ENCODE results near the gene SLX4. TPM values are rescaled to one million over a fixed set of nuclear protein-coding genes. Genes with fewer than 3 reads are reported as not detected.

SLX4 gene
- total and polyA plus RNA-seq, 4 donors = 0.50 to 5.0 (median 4.5) TPM

DNA sequence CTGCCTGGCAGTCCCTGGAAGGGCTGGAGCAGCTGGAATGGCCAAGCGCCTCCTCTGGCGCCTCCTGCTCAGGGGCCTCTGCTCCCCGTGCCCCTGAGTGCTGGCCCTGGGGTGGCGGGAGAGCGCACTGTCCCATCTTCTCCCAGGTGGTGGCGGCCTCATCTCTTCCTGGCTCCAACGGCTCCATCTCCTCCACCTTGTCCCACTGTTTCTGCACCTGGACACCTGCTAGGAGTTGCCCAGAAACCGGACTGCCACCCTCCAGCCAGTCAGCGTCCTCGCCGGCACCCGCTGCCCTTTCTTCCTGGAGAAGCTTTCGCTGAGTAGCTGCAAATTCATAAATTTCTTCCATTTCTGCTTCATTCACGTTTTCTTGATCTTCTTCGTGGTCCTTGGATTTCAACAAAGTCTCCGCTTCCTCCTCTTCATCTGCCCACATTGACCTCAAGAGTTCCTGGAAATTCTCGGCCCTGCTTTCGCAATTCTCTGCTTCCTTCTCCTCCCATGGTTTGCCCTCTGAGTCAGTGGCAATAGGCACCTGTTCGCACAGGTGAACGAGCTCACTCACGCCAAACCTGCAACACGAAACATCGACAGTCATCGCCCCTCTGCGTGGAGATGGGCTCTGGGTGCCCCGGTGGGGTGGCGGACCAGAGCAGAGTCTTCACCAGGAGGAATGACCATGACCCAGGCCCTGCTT is 20.5 kb downstream of the SLX4 start:
- DNase-seq = peak in 1 of 2 donors; percentile 43
- H3K4me3 ChIP-seq (ENCODE audit: low read length in 2 of 2) = no peak overlapping the region
- no peaks in the 10 kb centered on the region for H3K9me3 ChIP-seq (ENCODE audit: control insufficient read depth, low read length)
- no peak overlapping the region for H3K27ac ChIP-seq (ENCODE audit: low read depth in 1 of 2, low read length in 2 of 2)
- intact Hi-C loops (cut with DNase I) = no loop called here
- WGBS, 2 donors = 94 to 95% methylated on average over 27 of the region's 27 CpGs
- ATAC-seq (ENCODE audit: low FRiP score) = no peak
- peaks cover 0 to 2% of the 10 kb centered on the region in 2 donors for H3K36me3 ChIP-seq (ENCODE audit: control insufficient read depth in 1 of 2, insufficient read depth in 2 of 2, low read length in 1 of 2)
- no peaks in the 10 kb centered on the region for H3K4me1 ChIP-seq (ENCODE audit: control insufficient read depth in 1 of 2, insufficient read depth in 2 of 2, low read length in 2 of 2)
- no peaks in the 10 kb centered on the region for H3K27me3 ChIP-seq (ENCODE audit: control insufficient read depth in 1 of 2, insufficient read depth in 2 of 2, low read length in 1 of 2)

DNA sequence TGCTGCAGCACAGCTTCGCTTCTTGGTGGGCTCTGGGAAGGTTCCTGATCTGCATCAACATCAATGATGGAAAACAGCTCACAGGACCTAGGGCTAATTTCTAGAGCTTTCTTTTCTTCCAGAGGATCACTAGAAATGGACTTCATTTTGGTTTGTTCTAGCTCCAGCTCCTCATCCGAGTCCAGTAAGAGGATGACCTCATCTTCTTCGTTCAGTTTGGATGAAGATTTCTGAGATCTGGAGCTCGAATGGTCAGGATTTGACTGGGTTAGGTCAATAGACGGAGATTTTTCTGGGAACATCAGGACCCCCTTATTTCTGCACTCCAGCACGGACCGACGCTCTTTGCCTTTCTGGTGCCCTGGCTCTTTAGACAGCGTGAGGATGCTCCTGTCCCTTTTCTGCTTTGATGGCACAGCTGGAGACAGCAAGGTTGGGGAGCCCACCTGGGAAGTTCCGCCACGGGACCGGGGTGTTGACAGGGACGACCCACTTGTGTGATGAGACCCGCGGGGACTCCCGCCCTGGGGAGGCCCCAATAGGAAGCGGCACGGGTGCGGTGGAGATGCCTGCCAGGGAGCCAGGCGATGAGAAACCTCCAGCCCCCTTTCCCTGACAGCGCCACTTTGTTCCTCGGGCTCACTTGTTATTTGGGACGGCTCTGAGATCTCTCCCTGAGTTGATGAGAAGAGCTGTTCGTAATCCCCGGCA is 21.3 kb downstream of the SLX4 start:
- H3K36me3 ChIP-seq (ENCODE audit: control insufficient read depth in 1 of 2, insufficient read depth in 2 of 2, low read length in 1 of 2) = peaks cover 0 to 2% of the 10 kb centered on the region in 2 donors

DNA sequence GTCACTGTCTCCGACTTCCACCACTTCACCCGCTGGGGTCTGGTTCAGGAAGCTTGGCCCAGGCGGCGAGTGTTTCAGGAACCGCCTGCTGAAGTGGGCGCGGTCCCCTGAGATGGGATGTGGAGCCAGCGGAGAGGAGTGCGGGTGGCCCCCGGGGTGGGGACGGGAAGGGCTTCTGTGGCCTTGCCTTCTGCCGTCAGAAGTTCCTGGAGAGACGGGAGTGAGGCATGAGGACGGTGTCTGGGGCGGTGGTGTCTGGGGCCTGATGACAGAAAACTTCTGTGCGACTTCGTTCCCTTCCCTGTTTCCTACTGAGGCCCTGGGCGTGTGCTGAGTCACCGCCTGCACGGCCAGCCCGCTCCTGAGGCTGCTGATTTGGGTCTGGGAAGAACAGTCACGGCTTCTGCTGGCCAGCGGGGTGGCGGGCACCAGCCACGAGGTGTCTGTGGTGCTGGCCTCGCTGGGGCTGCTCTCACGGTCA is 21.9 kb downstream of the SLX4 start:
- H3K9me3 ChIP-seq (ENCODE audit: control insufficient read depth, low read length) = no peaks in the 10 kb centered on the region
- intact Hi-C loops (cut with DNase I) = no loop called here
- no peaks in the 10 kb centered on the region for H3K4me1 ChIP-seq (ENCODE audit: control insufficient read depth in 1 of 2, insufficient read depth in 2 of 2, low read length in 2 of 2)
- DNase-seq (peak in 1 of 2 donors; percentile 72), ATAC-seq (ENCODE audit: low FRiP score) (peak; percentile 5)
- no peaks in the 10 kb centered on the region for H3K27me3 ChIP-seq (ENCODE audit: control insufficient read depth in 1 of 2, insufficient read depth in 2 of 2, low read length in 1 of 2)
- H3K4me3 ChIP-seq (ENCODE audit: low read length in 2 of 2) = no peak overlapping the region
- WGBS, 2 donors = 92% methylated on average over 27 of the region's 27 CpGs
- H3K27ac ChIP-seq (ENCODE audit: low read depth in 1 of 2, low read length in 2 of 2) = no peak overlapping the region
- peaks cover 0 to 2% of the 10 kb centered on the region in 2 donors for H3K36me3 ChIP-seq (ENCODE audit: control insufficient read depth in 1 of 2, insufficient read depth in 2 of 2, low read length in 1 of 2)

More for the DNA sequence above, 21.3 kb downstream of the SLX4 start:
- Histone ChIP-seq H3K27ac (ENCODE audit: low read depth in 1 of 2, low read length in 2 of 2) (no peak overlapping the region), H3K27me3 (ENCODE audit: control insufficient read depth in 1 of 2, insufficient read depth in 2 of 2, low read length in 1 of 2) (no peaks in the 10 kb centered on the region), H3K4me1 (ENCODE audit: control insufficient read depth in 1 of 2, insufficient read depth in 2 of 2, low read length in 2 of 2) (no peaks in the 10 kb centered on the region), H3K9me3 (ENCODE audit: control insufficient read depth, low read length) (no peaks in the 10 kb centered on the region), H3K4me3 (ENCODE audit: low read length in 2 of 2) (no peak overlapping the region)
- WGBS, 2 donors = 91% methylated on average over 25 of the region's 25 CpGs
- no peak for ATAC-seq (ENCODE audit: low FRiP score)
- intact Hi-C loops (cut with DNase I) = no loop called here
- DNase-seq = peak in 1 of 2 donors; percentile 42

DNA sequence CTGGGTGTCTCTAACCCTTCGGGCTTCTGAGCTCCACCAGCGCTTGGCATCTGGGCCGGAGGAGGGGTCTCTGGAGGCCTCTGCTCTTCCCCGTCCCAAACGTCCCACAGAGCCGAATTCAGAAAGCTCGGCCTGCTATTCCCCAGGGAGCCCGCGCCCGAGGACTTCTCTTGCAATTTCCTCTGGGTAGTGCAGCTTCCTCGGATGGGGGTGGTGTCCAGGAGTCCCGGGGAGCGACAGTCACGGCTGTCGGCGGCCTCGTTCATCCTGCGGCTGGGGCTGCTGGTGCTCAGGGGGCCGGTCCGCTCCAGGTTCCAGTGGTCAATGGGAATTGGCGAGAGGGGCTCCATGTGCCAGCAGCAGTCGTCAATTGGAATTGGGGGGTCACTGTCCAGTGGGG is 22.4 kb downstream of the SLX4 start:
- Histone ChIP-seq H3K4me1 (ENCODE audit: control insufficient read depth in 1 of 2, insufficient read depth in 2 of 2, low read length in 2 of 2) (no peaks in the 10 kb centered on the region), H3K4me3 (ENCODE audit: low read length in 2 of 2) (no peak overlapping the region), H3K36me3 (ENCODE audit: control insufficient read depth in 1 of 2, insufficient read depth in 2 of 2, low read length in 1 of 2) (peaks cover 0 to 2% of the 10 kb centered on the region in 2 donors), H3K27me3 (ENCODE audit: control insufficient read depth in 1 of 2, insufficient read depth in 2 of 2, low read length in 1 of 2) (no peaks in the 10 kb centered on the region), H3K27ac (ENCODE audit: low read depth in 1 of 2, low read length in 2 of 2) (no peak overlapping the region), H3K9me3 (ENCODE audit: control insufficient read depth, low read length) (no peaks in the 10 kb centered on the region)
- peak; percentile 6 for ATAC-seq (ENCODE audit: low FRiP score)
- intact Hi-C loops (cut with DNase I) = no loop called here
- no peak for DNase-seq
- WGBS, 2 donors = 91 to 93% methylated on average over 22 of the region's 22 CpGs

DNA sequence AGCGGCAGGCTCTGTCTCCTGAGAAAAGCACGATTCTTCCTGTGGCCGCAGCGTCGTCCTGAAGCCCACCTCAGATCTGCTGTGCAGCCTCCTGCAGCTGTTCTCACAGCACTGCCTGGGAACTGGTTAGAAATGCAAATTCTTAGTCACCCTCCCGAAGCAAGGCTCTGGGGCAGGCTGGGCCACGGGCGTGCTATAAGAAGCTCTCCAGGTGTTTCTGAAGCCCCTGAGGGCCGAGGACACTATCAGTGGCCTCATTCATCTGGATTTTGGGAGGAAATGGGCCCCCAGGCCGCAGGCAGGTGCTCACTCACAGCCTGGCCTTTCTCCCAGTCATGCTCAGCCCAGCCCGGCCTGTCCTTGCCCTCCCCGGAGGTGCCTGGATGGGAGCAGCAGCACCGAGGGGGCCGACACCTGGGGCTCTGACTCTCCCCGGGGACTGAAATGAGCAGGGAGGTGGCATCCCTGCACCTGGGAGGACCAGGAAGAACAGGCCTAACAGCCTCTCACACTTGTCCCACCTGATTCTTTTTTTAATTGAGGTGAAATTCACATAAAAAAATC is 23.8 kb downstream of the SLX4 start:
- H3K36me3 ChIP-seq (ENCODE audit: control insufficient read depth in 1 of 2, insufficient read depth in 2 of 2, low read length in 1 of 2) = peaks cover 0 to 2% of the 10 kb centered on the region in 2 donors
- 90 to 91% methylated on average over 15 of the region's 15 CpGs for WGBS, 2 donors
- H3K9me3 ChIP-seq (ENCODE audit: control insufficient read depth, low read length) = no peaks in the 10 kb centered on the region
- no peak overlapping the region for H3K4me3 ChIP-seq (ENCODE audit: low read length in 2 of 2)
- no peak for ATAC-seq (ENCODE audit: low FRiP score)
- no peaks in the 10 kb centered on the region for H3K27me3 ChIP-seq (ENCODE audit: control insufficient read depth in 1 of 2, insufficient read depth in 2 of 2, low read length in 1 of 2)
- no peaks in the 10 kb centered on the region for H3K4me1 ChIP-seq (ENCODE audit: control insufficient read depth in 1 of 2, insufficient read depth in 2 of 2, low read length in 2 of 2)
- H3K27ac ChIP-seq (ENCODE audit: low read depth in 1 of 2, low read length in 2 of 2) = no peak overlapping the region
- intact Hi-C loops (cut with DNase I) = no loop called here
- DNase-seq = no peak

DNA sequence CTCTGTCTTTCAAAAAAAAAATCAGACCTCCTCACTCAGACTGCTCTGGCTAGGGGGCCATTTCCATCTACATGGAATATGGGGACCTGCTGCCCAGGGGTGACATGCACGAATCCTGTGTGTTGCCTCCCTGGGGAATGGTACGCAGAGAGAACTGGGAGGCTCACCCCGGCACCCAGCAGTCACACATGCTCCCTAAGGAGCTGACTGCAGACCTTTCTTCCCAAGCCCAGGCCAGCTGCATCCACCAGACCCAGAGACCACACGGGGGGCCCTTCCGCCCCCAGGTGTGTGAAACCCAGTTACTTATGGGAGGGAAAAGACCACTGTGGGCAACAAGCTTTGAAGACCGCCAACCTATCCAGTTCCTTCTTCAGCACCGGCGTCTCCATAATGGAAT is 27.0 kb downstream of the SLX4 start:
- no peaks in the 10 kb centered on the region for H3K36me3 ChIP-seq (ENCODE audit: control insufficient read depth in 1 of 2, insufficient read depth in 2 of 2, low read length in 1 of 2)
- no peak overlapping the region for H3K4me3 ChIP-seq (ENCODE audit: low read length in 2 of 2)
- H3K9me3 ChIP-seq (ENCODE audit: control insufficient read depth, low read length) = no peaks in the 10 kb centered on the region
- ATAC-seq (ENCODE audit: low FRiP score) = no peak
- no peak for DNase-seq
- 96 to 99% methylated on average over 8 of the region's 8 CpGs for WGBS, 2 donors
- no peaks in the 10 kb centered on the region for H3K4me1 ChIP-seq (ENCODE audit: control insufficient read depth in 1 of 2, insufficient read depth in 2 of 2, low read length in 2 of 2)
- H3K27ac ChIP-seq (ENCODE audit: low read depth in 1 of 2, low read length in 2 of 2) = no peak overlapping the region
- no peaks in the 10 kb centered on the region for H3K27me3 ChIP-seq (ENCODE audit: control insufficient read depth in 1 of 2, insufficient read depth in 2 of 2, low read length in 1 of 2)
- intact Hi-C loops (cut with DNase I) = no loop called here

DNA sequence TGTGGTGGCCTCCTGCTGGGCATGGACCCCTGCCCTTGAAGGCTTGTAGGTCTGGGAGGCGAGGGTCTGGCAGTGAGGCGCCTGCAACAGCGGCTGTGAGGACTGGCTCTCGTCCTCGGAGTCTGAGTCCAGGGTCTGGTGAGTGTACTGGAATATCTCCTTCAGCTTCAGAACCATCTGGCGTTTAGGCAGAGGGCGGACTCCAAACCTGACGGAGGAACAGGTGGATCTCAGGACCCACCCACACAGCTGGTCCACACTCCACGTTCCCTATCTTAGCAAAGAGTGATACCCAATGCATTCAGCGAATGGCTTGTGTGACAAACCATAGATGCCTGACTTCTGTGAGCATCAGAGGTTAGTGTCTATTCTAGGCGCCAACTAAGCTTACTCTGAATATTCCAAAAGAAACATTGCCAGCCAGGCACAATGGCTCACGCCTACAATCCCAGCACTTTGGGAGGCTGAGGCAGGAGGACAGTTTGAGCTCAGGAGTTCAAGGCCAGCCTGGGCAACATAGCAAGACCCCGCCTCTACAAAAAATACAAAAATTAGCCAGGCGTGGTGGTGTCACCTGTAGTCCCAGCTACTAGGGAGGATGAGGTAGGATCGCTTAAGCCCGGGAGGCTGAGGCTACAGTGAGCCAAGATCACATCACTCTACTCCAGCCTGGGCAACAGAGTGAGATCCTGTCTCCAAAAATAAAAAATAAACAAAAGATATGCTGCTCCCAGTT is 27.9 kb downstream of the SLX4 start:
- intact Hi-C loops (cut with DNase I) = no loop called here
- WGBS, 2 donors = 95% methylated on average over 16 of the region's 16 CpGs
- ATAC-seq (ENCODE audit: low FRiP score) = no peak
- H3K9me3 ChIP-seq (ENCODE audit: control insufficient read depth, low read length) = no peaks in the 10 kb centered on the region
- H3K27ac ChIP-seq (ENCODE audit: low read depth in 1 of 2, low read length in 2 of 2) = no peak overlapping the region
- DNase-seq = no peak
- no peaks in the 10 kb centered on the region for H3K27me3 ChIP-seq (ENCODE audit: control insufficient read depth in 1 of 2, insufficient read depth in 2 of 2, low read length in 1 of 2)
- H3K4me1 ChIP-seq (ENCODE audit: control insufficient read depth in 1 of 2, insufficient read depth in 2 of 2, low read length in 2 of 2) = no peaks in the 10 kb centered on the region
- no peak overlapping the region for H3K4me3 ChIP-seq (ENCODE audit: low read length in 2 of 2)
- H3K36me3 ChIP-seq (ENCODE audit: control insufficient read depth in 1 of 2, insufficient read depth in 2 of 2, low read length in 1 of 2) = no peaks in the 10 kb centered on the region

DNA sequence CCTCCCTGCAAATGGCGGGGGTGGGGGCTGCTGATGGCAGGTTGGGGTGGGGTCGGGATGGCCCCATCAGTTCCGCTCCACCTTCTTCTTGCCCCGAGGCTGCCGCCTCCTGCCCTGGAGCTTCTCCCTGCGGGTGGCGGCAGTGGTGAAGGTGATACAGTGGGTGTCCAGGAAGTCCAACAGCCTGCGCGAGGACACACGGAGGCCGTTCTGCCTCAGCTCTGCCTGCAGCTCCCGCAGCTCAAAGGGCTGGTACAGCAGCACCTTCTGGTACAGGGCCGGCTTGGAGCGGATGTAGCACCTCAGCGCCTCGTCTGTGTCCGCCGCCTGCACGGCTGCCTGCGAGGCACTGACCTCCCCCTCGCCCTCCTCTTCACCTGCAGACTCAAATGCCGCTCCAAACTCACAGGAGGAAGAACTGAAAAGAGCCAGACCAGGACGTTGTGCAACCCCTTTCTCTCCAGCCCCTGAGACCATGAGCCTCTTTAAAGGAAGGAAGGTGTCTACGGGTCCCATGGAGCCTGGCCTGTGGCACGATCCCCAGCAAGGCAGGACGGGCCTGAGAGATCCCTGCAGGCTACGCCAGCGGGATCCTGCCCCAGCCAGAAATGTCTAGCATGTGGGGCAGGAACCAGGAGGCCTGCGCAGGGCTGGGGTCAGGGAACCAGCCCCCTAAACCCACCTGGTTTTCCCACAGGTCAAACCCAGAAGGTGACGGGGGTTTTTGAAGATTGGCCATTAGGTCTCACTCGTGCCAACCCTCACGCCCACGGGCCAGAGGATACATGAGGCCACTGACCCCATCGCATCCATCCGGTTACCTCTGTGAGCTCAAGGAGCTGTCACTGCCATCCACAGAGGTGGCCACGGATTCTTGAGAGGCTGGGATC is 28.9 kb downstream of the SLX4 start:
- no peaks in the 10 kb centered on the region for H3K9me3 ChIP-seq (ENCODE audit: control insufficient read depth, low read length)
- H3K4me3 ChIP-seq (ENCODE audit: low read length in 2 of 2) = no peak overlapping the region
- H3K27ac ChIP-seq (ENCODE audit: low read depth in 1 of 2, low read length in 2 of 2) = no peak overlapping the region
- H3K4me1 ChIP-seq (ENCODE audit: control insufficient read depth in 1 of 2, insufficient read depth in 2 of 2, low read length in 2 of 2) = no peaks in the 10 kb centered on the region
- intact Hi-C loops (cut with DNase I) = no loop called here
- H3K36me3 ChIP-seq (ENCODE audit: control insufficient read depth in 1 of 2, insufficient read depth in 2 of 2, low read length in 1 of 2) = no peaks in the 10 kb centered on the region
- ATAC-seq (ENCODE audit: low FRiP score) (no peak), DNase-seq (no peak)
- WGBS, 2 donors = 93 to 94% methylated on average over 35 to 36 of the region's 36 CpGs
- no peaks in the 10 kb centered on the region for H3K27me3 ChIP-seq (ENCODE audit: control insufficient read depth in 1 of 2, insufficient read depth in 2 of 2, low read length in 1 of 2)

Data from aorta (tissue), 5 donors.